ENCODE measurements around the gene ESYT1. TPM values are rescaled to one million over a fixed set of nuclear protein-coding genes. Genes with fewer than 3 reads are reported as not detected.

Gene ESYT1
- total and polyA plus RNA-seq, 9 donors: 62.3 to 139 (median 97.3) TPM

- no peaks in the 10 kb centered on the region for H3K27me3 ChIP-seq
- H3K4me3 ChIP-seq: no peak overlapping the region
- TF ChIP-seq CTCF (IDR thresholded peaks at IDR 0.05) (no peak), EP300 (IDR thresholded peaks at IDR 0.05) (no peak), POLR2A (IDR thresholded peaks at IDR 0.05) (no peak)
- H3K36me3 ChIP-seq: no peaks in the 10 kb centered on the region
- peaks cover 5% of the 10 kb centered on the region for H3K4me1 ChIP-seq (ENCODE audit: insufficient read depth)
- no peaks in the 10 kb centered on the region for H3K9me3 ChIP-seq
- H3K27ac ChIP-seq: no peak overlapping the region
- no peak for DNase-seq
- 47 to 69% (median 58%) methylated on average over 3 of the region's 3 CpGs for WGBS, 3 donors
- intact Hi-C loops (cut with DNase I): no loop called here
These were observed 45.1 kb upstream of the ESYT1 start for GRCh38 chr12:56082967-56083366.

GRCh38 chr12:56084958-56085543, 43.0 kb upstream of the ESYT1 start:
- intact Hi-C loops (cut with DNase I): loop anchor here in 1 of 4 donors (2.0 kb wide), 1 partner anchor 62 kb away; no protein-coding TSS in a partner anchor
- no peaks in the 10 kb centered on the region for H3K36me3 ChIP-seq
- H3K27me3 ChIP-seq: no peaks in the 10 kb centered on the region
- H3K27ac ChIP-seq: no peak overlapping the region
- no peak overlapping the region for H3K4me3 ChIP-seq
- H3K4me1 ChIP-seq (ENCODE audit: insufficient read depth): peaks cover 2% of the 10 kb centered on the region
- DNase-seq: no peak
- no peaks in the 10 kb centered on the region for H3K9me3 ChIP-seq
- WGBS, 3 donors: 88 to 92% (median 89%) methylated on average over 15 of the region's 15 CpGs
- no peak for TF ChIP-seq CTCF (IDR thresholded peaks at IDR 0.05)

- DNase-seq: no peak
- no peaks in the 10 kb centered on the region for H3K9me3 ChIP-seq
- no peaks in the 10 kb centered on the region for H3K36me3 ChIP-seq
- H3K27ac ChIP-seq: no peak overlapping the region
- no peak for TF ChIP-seq EP300 (IDR thresholded peaks at IDR 0.05)
- no peak for TF ChIP-seq POLR2A (IDR thresholded peaks at IDR 0.05)
- TF ChIP-seq CTCF (IDR thresholded peaks at IDR 0.05): no peak
- no peaks in the 10 kb centered on the region for H3K27me3 ChIP-seq
- intact Hi-C loops (cut with DNase I): no loop called here
- H3K4me1 ChIP-seq (ENCODE audit: insufficient read depth): no peaks in the 10 kb centered on the region
- WGBS, 3 donors: 73 to 74% (median 73%) methylated on average over 3 of the region's 3 CpGs
- no peak overlapping the region for H3K4me3 ChIP-seq
These were observed 42.0 kb upstream of the ESYT1 start for GRCh38 chr12:56086096-56086495.

- no peak overlapping the region for H3K27ac ChIP-seq
These were observed 41.5 kb upstream of the ESYT1 start for GRCh38 chr12:56086608-56087007.

More at GRCh38 chr12:56086608-56087007, 41.5 kb upstream of the ESYT1 start:
- DNase-seq: no peak
- no peak overlapping the region for H3K4me3 ChIP-seq
- no peaks in the 10 kb centered on the region for H3K4me1 ChIP-seq (ENCODE audit: insufficient read depth)
- H3K36me3 ChIP-seq: no peaks in the 10 kb centered on the region
- no peak for TF ChIP-seq POLR2A (IDR thresholded peaks at IDR 0.05)
- TF ChIP-seq CTCF (IDR thresholded peaks at IDR 0.05): no peak
- TF ChIP-seq EP300 (IDR thresholded peaks at IDR 0.05): no peak
- intact Hi-C loops (cut with DNase I): no loop called here
- WGBS, 3 donors: 85 to 91% (median 88%) methylated on average over 6 of the region's 6 CpGs
- H3K9me3 ChIP-seq: no peaks in the 10 kb centered on the region
- no peaks in the 10 kb centered on the region for H3K27me3 ChIP-seq

Measured in ovary (tissue), 9 donors.